Breast epithelium (tissue), 3 donors: ENCODE measurements around the gene SIM2.

ENCODE experiments used
- CTCF ChIP-seq, 3 donors: fragments of 450-650 bp; IDR thresholded peaks; one replicate each; pipeline ENCODE4 v1.5.1; 2016 to 2017; ENCODE audit warnings: antibody characterized with exemption in 3 of 3, mild to moderate bottlenecking in 3 of 3, moderate library complexity in 3 of 3
- POLR2A ChIP-seq: fragments of 450-650 bp; IDR thresholded peaks from one replicate; pipeline ENCODE4 v1.6.1; 2016; ENCODE audit warnings: antibody characterized with exemption, mild to moderate bottlenecking, moderate library complexity
- POLR2AphosphoS5 ChIP-seq, 3 donors: sonication (generic); formaldehyde crosslinking; IDR thresholded peaks; one replicate each; pipeline ENCODE4 v1.6.1; 2017; ENCODE audit warnings: antibody characterized with exemption in 3 of 3

DNA sequence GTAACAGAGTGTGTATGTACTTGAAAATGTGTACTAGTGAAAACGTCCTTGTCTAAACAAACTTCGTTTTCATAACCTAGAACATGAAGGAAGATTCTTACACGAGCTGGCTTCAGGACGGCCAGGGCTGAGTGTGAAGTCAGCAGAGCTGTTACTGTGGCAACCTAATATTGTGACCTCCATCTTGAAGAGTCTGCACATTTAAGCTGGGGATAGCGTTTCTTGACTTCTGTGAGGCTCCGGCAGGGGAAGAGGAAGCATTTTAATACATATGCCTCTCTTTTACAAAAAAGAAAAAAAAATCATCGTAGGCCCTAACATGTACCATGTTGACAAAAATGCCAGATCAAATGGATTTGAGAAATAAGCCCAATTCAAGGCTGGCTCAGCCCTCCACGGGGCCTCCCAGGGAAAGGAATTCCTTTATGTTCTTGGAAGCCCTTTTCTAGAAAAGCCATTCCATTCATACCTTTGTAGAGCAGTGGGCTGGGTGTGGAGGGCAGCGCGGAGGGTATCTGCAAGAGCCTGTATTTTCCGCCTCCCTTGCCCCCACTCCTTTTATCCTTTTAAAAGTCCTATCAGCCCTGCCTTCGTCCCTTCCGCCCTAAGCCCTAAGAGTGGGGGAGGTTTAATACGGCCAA lies 51.1 kb downstream of the SIM2 start:
- no peak for TF ChIP-seq CTCF (IDR thresholded peaks at IDR 0.05)
- no peak for TF ChIP-seq POLR2A
- no peak for TF ChIP-seq POLR2AphosphoS5 (IDR thresholded peaks at IDR 0.05)
